ENCODE data around the gene KIF17. TPM values are rescaled to one million over a fixed set of nuclear protein-coding genes. Genes with fewer than 3 reads are reported as not detected.

The KIF17 gene
- total RNA-seq, 1 experiment from 2014 or later = 5.1 TPM

DNA sequence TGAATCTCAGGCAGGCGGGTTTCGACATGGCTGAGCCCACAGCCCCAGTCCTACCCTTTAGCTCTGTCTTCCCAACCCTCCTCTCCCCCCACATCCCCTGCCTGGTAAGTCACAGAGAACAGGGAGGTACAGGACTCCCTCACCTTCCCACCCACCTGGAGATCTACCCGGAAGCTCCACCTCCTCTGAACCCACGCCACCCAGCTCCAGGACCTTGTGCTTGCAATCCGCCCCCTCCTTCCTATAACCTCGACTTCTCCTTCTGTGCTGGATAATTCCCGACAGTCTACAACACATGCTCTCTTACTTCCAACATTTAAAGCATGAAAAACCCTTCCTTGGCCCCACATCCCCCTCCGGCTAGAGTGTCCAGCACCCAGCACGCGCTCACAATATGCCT is 22.3 kb downstream of the KIF17 start:
- H4K91ac ChIP-seq (ENCODE audit: insufficient read length, low read depth, low read length) = no peak overlapping the region
- no peak overlapping the region for H2AFZ ChIP-seq (ENCODE audit: low read length)
- H3K79me1 ChIP-seq (ENCODE audit: insufficient read depth, low read depth, low read length, poor library complexity, severe bottlenecking) = no peaks in the 10 kb centered on the region
- Mint-ChIP-seq H3K9me3 (no peaks in the 10 kb centered on the region), H3K36me3 (ENCODE audit: insufficient read depth in 1 of 3, low read depth in 3 of 3) (peaks cover 0 to 2% (median 0%) of the 10 kb centered on the region in 3 experiments; a peak in 1 of 7 replicates), H3K4me1 (peaks cover 9 to 17% of the 10 kb centered on the region in 2 experiments; a peak in 3 of 4 replicates), H3K27me3 (ENCODE audit: low read depth) (peaks cover 11% of the 10 kb centered on the region), H3K27ac (peak overlapping the region in 1 of 3 experiments; percentile 19; a peak in 1 of 7 replicates), H3K4me3 (peak overlapping the region in 1 of 2 experiments; percentile 35; a peak in 1 of 5 replicates)
- H3K18ac ChIP-seq (ENCODE audit: insufficient read length, low read depth, low read length) = no peak overlapping the region
- no peak overlapping the region for H2BK5ac ChIP-seq (ENCODE audit: insufficient read length, low read length)
- no peak overlapping the region for H4K5ac ChIP-seq (ENCODE audit: insufficient read length, low read depth, low read length)
- H3K23ac ChIP-seq (ENCODE audit: insufficient read length, low read depth, low read length) = no peak overlapping the region
- H3K79me2 ChIP-seq (ENCODE audit: insufficient read depth, low read length) = no peaks in the 10 kb centered on the region
- no CpG with 5 or more reads among the region's 10 CpGs for WGBS (ENCODE audit: extremely low coverage, insufficient read length, low lambda C conversion rate)
- no peak overlapping the region for H3K14ac ChIP-seq (ENCODE audit: insufficient read depth, low read length)
- no peak overlapping the region for H2AK5ac ChIP-seq (ENCODE audit: insufficient read length, low read length)
- no peak for TF ChIP-seq CTCF (conservative IDR thresholded peaks at IDR 0.05)
- H4K8ac ChIP-seq (replicated peaks; ENCODE audit: insufficient read length, low read depth, low read length) = no peak overlapping the region
- no peak overlapping the region for H2BK120ac ChIP-seq (ENCODE audit: low read depth, low read length, poor library complexity, severe bottlenecking)
- H3K27ac ChIP-seq (ENCODE audit: insufficient read length, low read depth, low read length) = no peak overlapping the region
- no peaks in the 10 kb centered on the region for H3K9me3 ChIP-seq (ENCODE audit: control insufficient read depth, low read depth, low read length)
- H3K4me1 ChIP-seq (ENCODE audit: insufficient read depth, low read length) = no peaks in the 10 kb centered on the region
- H3K56ac ChIP-seq (ENCODE audit: insufficient read length, low read depth, low read length) = no peak overlapping the region
- H2BK15ac ChIP-seq (ENCODE audit: low read depth, low read length) = no peak overlapping the region
- H3T11ph ChIP-seq (ENCODE audit: low read length) = no peak overlapping the region
- DNase-seq = no peak
- H2BK20ac ChIP-seq (ENCODE audit: low read depth, low read length, poor library complexity, severe bottlenecking) = no peak overlapping the region
- H3K27me3 ChIP-seq (ENCODE audit: insufficient read depth, low read length) = no peaks in the 10 kb centered on the region
- no peak overlapping the region for H3K4me2 ChIP-seq (ENCODE audit: insufficient read depth, insufficient read length, low read length)
- no peaks in the 10 kb centered on the region for H4K20me1 ChIP-seq (ENCODE audit: control insufficient read depth, insufficient read depth, insufficient read length)
- no peak overlapping the region for H3K9ac ChIP-seq (ENCODE audit: extremely low read depth, insufficient read length, low read length)
- H2BK12ac ChIP-seq (ENCODE audit: insufficient read length, low read depth, low read length) = no peak overlapping the region
- H3K4ac ChIP-seq (ENCODE audit: low read depth, low read length) = no peak overlapping the region
- peaks cover 10% of the 10 kb centered on the region for H3K23me2 ChIP-seq (ENCODE audit: insufficient read length, low read depth, low read length, poor library complexity, severe bottlenecking)

All from H9 (cell line).